ENCODE results near the gene FBXL4.

The FBXL4 gene

DNA sequence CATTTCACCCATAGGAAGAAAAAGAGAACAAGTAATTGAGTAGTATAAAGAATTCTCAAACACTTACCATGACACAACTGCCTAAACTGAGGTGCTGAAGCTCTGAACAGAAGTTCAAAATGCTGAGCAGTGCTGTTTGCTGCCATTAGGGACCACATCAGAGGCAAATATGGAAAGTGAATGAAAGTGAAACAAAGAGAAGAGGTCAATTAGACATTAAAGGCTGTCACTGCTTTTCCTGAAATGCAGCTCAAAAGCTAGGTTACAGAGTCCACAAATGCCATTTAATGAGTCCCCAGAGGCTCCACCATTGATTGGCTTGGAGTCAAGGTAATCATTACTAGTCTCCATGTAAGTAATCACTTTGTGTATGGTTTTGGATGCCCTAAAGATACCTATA, 67.3 kb downstream of the FBXL4 start:
- DNase-seq (ENCODE audit: low spot score) = no peak

DNA sequence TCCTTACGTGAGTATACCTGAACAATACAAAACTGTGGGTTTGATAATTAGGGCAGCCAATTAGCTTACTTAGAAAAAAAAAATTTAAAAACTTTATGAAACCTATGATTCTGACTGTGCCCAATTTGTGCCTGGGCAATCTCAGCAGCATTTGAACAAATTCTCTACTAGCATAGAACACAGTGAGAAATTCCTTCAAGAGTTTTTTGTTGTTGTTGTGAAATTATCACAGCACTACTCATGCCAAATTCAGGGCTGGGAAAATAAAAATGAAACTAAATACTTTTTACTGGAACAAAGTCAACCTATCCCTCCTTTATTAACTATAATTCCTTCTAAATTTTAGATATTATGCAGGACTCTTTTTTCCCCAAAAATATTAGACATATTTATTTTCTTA, 70.5 kb downstream of the FBXL4 start:
- peak; percentile 9 for DNase-seq (ENCODE audit: low spot score)

DNA sequence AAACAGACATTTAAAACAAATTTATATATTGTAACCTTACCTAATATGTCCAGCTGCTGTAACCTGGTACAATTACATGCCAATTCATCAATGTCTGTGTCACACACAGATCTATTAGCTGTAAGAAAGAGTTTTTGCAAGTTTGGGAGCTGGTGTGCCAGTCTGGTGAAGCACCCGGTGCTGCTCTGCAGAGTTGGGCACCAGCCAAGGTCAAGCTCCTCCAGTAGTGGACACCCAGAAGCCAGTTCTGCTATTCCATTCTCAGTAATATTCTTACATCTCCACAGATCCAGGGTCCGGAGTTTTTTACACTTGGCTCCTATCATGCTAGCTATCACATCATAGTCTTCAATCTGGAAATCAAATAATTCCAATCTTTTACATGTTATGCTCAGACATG, 72.4 kb downstream of the FBXL4 start:
- no peak for DNase-seq (ENCODE audit: low spot score)

DNA sequence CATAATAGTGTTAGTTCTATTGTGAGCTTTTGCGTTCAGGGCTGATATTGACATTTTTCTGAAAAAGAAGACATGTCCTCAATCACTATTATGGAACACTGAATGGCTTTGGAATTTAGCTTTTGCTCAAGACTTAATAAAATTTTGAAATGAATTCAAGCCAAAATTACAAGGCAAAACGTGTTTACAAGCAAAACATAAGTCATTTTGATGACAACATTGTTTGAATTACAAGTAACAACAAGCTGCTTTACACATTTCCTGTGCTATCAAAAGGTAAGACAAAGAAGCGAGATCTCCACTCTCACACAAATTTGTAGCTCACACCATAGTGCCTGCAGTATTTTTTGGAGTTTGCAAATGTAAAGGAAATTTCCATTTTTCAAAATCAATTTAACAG, 75.9 kb downstream of the FBXL4 start:
- DNase-seq (ENCODE audit: low spot score) = no peak

DNA sequence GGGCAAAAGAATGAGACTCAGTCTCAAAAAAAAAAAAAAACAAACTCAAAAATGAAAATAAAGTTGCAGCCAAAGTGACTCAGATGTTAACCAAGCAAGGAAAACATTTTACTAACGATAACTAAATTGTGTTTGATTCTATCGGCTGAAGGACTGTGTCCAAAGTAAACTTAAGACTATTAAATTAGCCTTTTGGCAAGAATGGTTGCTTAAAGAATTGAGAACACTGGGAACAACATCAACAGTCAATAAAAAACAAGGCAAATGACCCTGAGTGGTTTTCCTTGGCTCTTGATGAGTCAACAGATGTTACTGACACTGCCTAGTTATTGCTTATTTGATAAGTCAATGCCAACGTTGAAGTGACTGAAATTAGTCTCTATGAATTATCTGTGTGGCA, 76.7 kb downstream of the FBXL4 start:
- no peak for DNase-seq (ENCODE audit: low spot score)

DNA sequence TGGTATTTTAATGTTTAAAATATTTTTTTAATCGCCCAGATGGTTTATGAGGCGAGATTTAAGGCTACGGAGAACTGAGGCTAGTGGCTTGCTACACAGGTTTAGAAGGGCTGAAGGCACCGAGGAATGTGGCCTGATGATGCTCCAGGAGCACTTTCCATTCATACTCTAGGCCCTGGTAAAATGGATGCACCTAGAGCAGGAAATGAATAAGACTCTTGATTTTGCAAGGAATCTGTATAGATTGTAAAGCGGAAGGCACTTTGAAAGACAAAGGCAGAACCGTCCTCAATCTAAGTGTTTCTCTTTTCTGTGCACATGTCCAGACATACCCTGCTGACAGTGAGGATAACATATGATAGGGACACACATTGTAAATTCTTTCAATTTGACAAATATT, 83.2 kb downstream of the FBXL4 start:
- no peak for DNase-seq (ENCODE audit: low spot score)

GRCh38 chr6:98848539-98849242, 99.1 kb downstream of the FBXL4 start:
- no peak for DNase-seq (ENCODE audit: low spot score)

DNA sequence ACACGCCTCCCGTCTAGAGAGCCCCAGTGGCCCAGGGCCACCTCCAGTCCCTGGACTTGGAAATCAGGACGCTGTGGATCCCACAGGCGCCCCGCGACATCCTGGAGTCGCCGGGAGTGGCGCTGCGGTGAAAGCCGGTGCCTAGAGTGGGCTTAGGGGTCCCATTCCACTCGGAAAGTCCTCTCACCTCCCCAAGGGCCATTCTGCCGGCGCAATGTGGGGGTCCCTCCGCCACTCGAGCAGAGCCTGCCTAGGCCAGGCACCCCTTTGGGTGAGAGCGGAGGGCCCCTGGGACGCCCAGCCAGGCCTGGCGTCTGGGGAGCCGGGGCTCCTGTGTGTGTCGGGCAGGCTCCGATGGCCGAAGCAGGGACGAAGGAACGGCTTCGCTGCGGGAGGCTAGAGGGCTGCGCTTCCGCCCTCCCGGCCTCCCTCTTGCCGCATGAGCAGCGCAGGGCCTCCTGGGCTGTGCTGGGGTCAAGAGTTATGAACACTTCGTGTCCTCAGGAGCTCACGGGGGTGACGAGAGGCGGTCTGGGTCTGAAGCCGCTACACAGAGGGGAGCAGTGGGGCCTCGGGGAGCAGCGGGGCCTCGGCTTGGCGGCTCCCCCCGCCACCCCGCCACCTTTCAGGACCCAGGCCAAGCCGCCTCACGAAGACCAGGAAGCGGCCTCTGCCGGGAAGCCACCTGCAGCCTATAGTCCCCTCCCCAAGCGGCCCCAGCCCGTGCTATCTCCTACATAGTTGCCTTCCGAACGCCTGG, 99.8 kb downstream of the FBXL4 start:
- peak; percentile 47 for DNase-seq (ENCODE audit: low spot score)

DNA sequence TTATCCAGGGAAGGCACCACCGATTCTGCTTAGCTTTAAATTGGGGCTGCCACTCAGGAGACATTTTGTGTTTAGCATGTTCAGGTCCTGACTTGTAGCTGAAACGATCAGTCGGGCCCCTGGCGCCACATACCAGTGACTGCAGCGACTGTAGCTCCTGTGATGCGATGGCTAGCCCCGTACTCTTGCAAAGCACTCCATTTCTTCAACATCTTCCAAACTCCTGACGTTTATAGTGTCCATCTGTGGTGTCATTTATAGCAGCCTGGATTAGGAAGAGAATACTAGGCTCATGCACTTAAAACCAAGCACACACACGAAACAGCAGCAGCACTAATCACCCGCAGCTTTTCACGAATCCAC, 100.3 kb downstream of the FBXL4 start:
- no peak for DNase-seq (ENCODE audit: low spot score)

DNA sequence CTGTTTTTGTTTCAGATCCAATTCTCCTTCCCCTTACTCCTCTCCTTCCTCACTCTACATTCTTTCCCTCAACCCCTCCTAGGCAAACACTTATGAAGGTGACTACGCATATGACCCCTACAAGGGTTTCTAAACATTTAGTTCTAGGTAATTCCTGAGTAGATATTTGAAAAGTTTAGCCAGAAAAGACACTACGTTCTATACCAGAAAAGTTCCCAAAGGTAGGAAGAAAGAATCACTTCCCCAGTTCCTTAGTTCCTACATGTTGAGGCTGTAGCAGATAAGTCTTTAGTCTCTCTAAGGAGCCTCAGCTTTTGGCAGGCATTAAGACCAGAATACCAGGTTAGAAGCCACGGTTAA, 101.7 kb downstream of the FBXL4 start:
- no peak for DNase-seq (ENCODE audit: low spot score)

DNA sequence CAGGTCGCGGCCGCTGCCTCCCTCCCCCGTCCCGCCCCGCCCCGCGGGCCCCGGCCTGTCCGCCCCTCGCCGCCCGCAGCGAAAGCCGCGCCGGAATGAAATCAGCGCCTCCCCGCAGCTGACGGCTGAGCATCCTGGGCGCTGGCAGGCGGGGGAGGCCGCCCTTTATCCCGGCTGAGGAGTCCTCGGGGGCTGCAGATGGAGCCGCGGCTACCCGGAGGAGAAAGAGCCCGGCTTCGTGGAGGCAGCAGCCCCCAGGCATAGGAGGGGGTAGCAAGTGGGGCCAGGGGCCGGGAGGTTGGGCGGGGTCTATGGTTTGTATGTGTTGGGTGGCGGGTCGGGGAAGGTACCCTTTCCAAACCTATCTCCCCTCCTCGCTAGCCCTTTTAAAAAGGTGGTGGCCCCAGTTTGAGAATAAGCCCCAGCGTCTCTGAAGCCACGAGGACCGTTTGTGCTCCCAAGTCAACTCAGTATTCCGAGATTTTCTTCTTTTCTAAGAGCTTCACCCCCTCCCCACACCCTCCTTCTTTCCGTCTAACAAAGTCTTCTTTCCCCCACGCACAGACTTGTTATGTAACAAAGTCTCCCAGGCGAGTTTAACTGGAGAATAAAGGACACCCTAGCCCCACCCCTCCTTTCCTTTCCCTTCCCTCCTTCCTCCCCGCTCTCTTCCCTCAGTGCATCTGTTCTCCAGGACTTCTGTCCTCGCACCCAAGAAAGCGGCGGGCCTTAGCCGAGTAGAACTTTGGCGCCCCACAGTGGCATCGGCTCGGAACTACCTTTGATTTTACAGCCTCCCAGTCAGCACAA, 102.3 kb downstream of the FBXL4 start:
- DNase-seq (ENCODE audit: low spot score) = peak; percentile 92

GRCh38 chr6:98844244-98845210, 103.2 kb downstream of the FBXL4 start:
- DNase-seq (ENCODE audit: low spot score) = no peak

DNA sequence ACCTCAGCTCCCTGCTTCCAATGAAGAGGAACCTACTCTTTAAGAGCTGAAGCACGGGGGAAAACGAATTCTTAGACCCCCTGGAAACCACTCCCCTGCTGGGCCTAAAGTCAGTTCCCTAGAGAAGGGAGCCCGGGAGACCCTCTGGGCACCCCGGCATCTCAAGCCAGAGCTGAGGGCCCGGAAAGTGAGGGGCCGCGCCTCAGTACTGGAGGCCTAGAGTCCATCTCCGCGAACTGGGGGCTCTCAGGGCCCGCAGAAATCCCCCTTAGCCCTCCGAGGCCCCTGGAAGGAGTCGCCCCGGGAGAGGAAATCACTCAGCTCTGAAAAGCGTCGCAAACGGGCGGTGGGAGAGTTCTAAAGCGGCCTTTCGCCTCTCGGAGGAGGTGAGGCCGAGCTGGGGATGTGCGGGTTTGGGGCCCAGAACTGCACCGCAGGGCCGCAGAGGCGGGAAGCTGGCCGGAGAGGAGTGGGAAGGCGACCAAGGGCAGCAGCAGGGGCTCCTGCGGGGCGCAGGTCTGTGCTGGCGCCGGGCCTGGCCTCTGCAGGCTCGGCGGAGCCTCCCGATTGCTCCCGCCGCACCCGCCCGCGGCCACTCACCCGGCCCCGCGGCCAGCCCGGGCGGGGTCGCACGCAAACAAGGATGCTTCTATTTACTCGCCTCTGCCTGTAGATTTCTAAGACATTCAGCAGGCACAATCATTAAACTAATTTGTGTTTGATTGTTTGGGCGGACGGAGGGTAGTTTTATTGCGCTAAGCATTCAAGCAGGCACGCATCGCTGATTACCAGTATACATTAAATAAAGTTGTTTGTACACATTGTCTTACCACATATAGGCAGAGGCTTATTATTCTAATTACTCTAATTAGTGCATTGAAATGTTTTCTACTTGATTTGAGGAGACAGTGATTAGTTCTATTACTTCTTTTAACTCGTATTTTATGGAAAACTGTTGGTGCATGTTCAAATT, 104.2 kb downstream of the FBXL4 start:
- no peak for DNase-seq (ENCODE audit: low spot score)

DNA sequence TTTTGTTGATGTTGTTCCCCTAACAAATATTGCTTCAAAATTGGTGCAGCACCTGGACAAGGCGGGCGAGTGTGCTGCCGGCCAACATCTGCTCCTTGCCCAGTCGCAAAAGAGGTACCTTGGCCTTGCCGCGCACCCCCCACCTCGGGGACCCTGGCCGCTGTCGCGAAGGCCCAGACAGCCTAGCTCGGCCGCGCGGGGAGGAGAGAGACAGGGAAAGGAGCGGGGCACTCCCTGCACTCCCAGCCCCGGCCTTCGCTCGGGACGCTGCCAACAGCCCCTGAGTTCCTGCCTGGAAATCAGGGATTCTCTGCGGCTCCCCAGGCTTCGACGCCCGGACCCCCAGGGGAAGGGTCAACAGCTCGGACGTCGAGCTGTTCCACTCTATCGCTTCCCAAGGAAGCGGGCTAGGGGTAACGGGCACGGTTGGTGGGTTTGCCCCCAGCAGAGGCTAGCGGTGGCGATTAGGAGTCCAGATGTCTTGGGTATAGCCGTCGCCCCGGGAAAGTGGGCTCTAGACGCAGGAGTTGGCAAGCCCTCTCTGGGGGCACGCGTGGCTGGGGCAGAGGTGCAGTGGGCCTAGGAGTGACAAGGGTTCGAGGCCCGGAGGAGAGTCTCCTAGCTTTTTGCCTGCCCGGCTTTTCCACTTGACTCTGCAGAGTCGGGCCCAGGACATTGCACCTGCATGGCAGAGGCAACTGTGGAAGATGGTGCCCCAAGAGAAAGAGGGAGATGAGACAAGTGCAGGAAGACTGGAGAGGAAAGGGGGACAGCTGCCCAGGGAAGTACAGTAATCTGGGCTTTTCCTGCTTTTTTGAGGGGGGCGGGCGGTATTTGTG, 105.2 kb downstream of the FBXL4 start:
- no peak for DNase-seq (ENCODE audit: low spot score)

DNA sequence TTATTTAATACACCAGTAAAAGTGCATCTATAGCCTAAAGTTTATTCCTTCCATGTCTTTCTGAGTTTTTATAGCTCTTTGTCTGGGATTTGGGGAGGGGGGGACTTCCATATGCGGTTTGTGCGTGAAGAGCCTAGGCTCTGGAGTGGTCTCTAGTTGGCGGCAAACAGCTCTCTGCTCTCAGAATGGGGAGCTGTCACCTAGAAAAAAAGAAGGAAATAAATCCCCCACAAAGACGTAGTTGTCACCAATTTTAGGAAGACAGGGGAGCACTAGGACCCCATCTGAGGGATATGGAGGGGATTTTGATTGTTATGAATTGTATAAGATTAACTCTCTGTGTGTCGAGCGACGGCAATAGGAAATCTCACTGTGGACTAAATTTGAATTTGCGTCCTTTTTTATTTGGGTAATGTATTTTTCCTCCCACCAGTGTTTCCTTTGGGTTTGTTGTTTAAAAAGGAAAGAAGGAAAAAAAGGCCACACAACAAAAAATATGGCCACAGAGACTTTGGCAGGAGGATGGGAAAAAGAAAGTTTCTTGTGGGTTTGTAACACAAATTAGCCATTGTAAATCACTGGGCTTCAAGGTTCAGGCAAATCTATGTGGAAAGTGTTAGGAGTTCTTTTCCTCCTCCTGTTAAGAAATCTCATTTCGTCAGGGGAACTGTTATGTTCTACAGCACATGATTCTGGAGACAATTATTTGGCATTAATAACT, 106.0 kb downstream of the FBXL4 start:
- DNase-seq (ENCODE audit: low spot score) = no peak

- no peak for DNase-seq (ENCODE audit: low spot score)
These were observed 106.7 kb downstream of the FBXL4 start for GRCh38 chr6:98840996-98841513.

DNA sequence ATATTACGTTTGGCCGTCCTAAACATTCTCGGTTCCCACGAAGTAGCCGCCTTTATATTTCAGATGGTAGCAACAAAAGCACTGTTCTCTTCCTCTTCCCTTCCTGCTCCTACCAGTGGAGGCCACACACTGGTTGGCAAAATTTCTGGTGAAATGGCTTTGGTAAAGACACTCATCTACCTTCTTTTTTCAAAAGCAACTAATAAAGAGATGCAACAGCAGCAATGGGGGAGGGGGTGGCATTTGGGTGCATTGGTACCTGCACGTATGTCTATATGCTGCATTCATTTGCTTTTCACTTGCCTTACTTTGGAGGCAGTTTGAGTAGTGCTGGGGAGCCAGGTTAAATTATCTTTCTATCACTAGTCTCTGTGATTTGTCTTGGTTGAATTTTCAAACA, 107.4 kb downstream of the FBXL4 start:
- no peak for DNase-seq (ENCODE audit: low spot score)

DNA sequence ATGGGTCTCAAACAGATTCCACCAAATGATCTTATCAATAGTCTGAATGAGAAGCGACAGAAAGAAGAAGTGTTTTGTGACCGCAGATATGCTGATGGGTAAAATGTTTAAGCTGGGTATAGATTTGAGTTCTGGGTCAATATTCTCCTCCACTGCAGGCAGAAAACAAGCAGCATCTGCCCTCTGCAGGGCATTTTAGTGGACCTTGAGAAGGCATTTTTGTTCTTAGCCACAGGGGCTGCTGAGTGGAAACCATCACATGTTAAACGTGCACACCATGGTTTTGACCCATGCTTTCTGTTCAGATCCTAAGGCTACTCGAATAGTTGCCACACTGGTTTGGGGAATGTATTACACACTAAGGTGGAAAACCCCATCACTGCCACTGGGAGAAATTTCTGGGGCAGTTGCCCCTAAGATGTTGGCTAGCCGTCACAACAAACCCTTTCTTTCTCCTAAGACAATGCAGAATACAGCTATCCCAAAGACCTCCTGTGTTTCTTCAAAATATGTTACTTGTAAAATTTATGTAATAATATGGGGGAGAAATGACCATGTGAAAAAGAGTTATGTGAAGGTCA, 107.9 kb downstream of the FBXL4 start:
- DNase-seq (ENCODE audit: low spot score) = peak; percentile 25
